Astrocyte of the spinal cord (primary cell): ENCODE results near the gene B3GNT8.

Experiments
- DNase-seq: peaks from one replicate; pipeline ENCODE4 v3.0.0; 2011; ENCODE audit warnings: low read depth, low spot score
- H3K4me3 ChIP-seq: 2 replicates; pipeline ENCODE4 v1.5.1; 2011; ENCODE audit warnings: low read depth, mild to moderate bottlenecking, low read length, moderate library complexity
- CTCF ChIP-seq: IDR thresholded peaks from 2 replicates; pipeline ENCODE4 v1.5.1; 2012; ENCODE audit warnings: low read depth, mild to moderate bottlenecking, low read length, inconsistent platforms
- in situ Hi-C: cut with HindIII; loops from 2 replicates; pipeline ENCODE4 v1.10.0; 2017; ENCODE audit warnings: low sequenced_read_pairs

Gene B3GNT8

GRCh38 chr19:41455936-41456335, 28.8 kb upstream of the B3GNT8 start:
- TF ChIP-seq CTCF: no peak
- DNase-seq: no peak
- no peak overlapping the region for H3K4me3 ChIP-seq
- in situ Hi-C loops: no loop called here

GRCh38 chr19:41452584-41453275, 25.6 kb upstream of the B3GNT8 start:
- H3K4me3 ChIP-seq: no peak overlapping the region
- in situ Hi-C loops: no loop called here
- TF ChIP-seq CTCF: peak; percentile 1
- DNase-seq: no peak

- H3K4me3 ChIP-seq: no peak overlapping the region
- in situ Hi-C loops: no loop called here
- no peak for DNase-seq
- TF ChIP-seq CTCF: no peak
Observed at GRCh38 chr19:41449865-41450178, 22.6 kb upstream of the B3GNT8 start.

GRCh38 chr19:41449079-41449864, 22.1 kb upstream of the B3GNT8 start:
- peak; percentile 62 for DNase-seq
- H3K4me3 ChIP-seq: no peak overlapping the region
- in situ Hi-C loops: no loop called here
- TF ChIP-seq CTCF: peak; percentile 99

GRCh38 chr19:41447732-41448332, 20.7 kb upstream of the B3GNT8 start:
- no peak overlapping the region for H3K4me3 ChIP-seq
- TF ChIP-seq CTCF: no peak
- DNase-seq: no peak
- in situ Hi-C loops: no loop called here

GRCh38 chr19:41445575-41445974, 18.4 kb upstream of the B3GNT8 start:
- H3K4me3 ChIP-seq: no peak overlapping the region
- in situ Hi-C loops: no loop called here
- no peak for TF ChIP-seq CTCF
- DNase-seq: no peak
